Measurements from ENCODE around the gene POF1B. TPM values are rescaled to one million over a fixed set of nuclear protein-coding genes. Genes with fewer than 3 reads are reported as not detected.

POF1B gene
- polyA plus RNA-seq, 1 of the 3 experiments (the other 2 are of a cell fraction), result not detected

Other genes starting within 250 kb of the POF1B start
- gene SATL1, start 135.9 kb downstream of the POF1B start, polyA plus RNA-seq (2012; rRNA removed), result not detected in 2 replicates
- gene ZNF711, start 135.7 kb downstream of the POF1B start, polyA plus RNA-seq (2012; rRNA removed), result 3.8 and 5.2 TPM in 2 replicates